ENCODE measurements around the gene PKIB.

PKIB gene

DNA sequence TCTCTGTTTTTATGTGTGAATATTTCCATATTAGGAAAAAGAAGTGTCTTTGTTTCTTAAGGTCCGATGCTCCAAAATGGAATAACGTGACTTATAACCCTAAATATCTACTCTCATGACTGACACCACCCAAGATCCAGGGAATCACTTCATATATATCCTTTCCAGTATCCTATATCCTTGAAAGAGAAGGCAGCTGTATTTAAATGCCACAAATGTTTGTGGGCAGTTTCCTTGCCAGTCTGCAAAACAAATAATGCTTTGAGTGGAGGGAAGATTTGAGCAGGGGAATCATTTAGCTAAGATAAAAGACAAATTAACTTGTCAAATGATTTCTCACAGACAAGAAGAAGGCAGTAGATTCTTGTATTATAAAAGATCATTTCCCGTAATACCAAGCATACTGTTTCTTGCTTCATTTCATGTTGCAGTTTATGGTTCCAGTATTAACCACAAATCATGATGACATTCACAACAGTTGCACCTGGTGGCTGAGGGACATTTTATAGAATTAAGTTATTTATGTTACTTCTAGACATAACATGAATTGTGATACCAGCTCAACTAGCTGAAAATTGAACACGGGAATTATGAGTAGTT lies 139.3 kb downstream of the PKIB start:
- DNase-seq: no peak

DNA sequence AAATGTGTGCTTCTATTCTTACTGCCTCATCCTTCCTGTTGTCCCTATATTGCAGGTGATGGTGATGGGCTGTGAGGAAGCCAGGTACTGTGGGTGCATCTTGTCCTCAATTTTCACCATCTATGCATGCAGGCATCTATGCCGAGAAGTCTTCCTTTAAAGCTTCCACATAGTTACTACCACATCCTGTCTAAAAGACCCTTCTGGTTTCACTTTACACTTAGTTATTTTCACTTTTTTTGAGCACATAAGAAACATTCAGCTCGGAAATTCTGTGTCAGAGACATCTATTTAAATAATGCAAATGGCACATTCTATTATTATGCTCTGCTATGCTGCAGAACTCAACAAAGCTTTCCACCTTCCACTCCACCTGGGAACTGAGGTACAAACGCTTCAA lies 141.1 kb downstream of the PKIB start:
- DNase-seq: no peak

DNA sequence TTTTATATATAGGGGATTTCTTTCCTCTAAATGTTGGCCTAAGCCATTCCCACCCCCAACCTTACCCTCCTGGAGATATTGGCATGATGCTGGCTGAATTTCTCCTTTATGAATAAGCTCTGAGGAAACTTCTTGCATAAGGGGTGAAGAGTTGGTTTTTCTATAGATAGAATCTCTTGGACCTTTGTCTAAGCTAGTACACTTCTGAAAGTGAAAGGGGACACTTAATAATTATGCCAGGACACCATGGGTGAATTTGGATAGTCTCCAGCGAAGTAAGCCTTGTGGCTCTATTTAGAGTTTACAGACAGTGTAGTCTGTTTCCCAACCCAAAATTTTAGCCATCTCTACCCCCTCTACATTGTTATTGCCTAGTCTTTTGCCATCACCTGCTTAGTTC lies 142.3 kb downstream of the PKIB start:
- peak; percentile 25 to 52 for DNase-seq

DNA sequence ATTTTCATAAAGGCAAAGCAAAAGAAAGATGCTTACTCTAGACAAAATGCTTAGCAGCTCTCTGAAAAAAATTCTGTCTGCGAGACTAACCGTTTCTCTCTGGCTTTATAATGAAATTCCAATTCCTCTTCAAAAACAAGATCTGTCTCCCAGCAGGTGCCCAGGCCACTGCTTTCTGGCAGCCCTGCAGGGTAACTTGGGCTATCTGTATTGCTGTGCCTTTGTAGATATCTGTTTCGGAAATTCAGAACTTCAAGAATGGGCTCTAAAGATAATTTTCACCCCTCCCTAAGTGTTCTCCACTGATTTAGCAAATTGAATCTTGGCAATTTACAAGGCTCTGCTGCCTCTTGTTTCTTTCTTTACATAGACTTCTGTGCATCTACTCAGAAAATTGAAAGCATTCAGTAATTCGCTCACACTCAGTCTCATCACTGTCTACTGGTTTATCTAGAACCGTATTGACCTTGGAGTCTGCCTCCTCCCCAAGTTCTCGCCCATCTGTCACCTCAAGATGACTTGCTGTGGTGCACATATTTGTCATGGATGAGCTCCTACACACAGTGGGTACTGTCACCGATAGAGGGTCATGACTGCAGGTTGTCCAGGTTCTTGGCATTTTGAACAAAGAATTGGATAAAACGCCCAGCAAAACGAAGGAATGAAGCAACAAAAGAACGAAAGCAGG lies 142.9 kb downstream of the PKIB start:
- no peak for DNase-seq

DNA sequence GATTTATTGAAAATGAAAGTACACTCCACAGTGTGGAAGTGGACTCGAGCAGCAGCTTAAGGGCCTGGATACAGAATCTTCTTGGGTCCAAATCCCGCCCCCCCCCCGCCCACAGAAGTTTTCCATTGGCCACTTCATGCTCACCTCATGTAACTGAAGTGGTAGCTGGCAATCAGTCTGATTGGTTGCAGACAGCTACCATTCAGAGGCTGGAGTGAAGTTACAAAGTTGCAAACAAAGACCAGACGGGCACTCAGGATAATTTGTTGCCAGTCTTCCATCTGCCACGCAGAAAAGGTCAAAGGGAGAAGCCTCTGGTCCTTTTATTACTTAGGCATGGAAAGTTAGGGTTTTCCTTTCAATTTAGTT lies 143.5 kb downstream of the PKIB start:
- no peak for DNase-seq

DNA sequence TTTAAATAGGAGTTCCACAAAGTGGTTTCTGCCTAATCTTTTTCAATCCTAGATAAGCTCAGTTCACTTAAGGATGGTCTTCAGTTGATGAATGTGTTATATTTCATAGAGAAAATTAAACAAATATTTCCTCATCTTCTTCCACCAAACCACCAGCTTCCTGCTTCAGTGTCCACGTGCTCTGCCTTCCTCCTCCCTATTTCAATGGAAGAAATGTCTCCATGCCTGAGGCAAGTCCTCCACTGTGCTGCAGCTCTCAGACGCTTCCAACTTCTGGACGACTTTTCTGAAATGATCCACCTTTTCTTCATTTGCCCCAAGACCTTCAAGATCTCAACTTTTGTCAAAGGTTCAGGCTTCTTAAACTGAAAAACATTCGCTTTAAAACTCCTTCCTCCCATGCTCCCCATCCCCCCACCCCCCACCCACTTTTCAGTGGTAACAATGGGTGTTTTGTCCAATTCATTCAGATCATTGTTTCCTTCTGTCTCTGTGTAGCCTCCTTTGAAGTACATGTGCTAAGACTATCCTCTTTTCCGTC lies 144.1 kb downstream of the PKIB start:
- peak in 1 of 2 donors; percentile 32 for DNase-seq

DNA sequence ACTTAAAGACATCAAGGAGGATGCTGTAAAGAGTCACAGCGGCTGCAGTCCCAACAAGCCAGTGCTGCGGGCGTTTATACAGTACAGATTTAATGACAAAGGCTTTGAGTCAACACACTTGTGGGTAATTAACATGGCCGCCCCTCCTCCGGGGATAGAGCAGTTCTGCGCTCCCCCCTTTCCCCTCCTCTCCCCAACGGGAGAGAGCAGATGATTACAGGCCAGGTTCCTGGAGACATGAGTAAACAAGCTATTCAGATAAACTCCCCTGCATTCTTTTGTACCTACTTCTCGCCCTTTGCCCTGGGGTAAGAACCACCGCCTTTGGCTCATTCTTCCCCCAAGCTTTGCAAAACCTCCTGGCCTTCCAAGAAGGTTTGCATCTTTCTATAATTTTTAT lies 145.7 kb downstream of the PKIB start:
- DNase-seq: no peak

DNA sequence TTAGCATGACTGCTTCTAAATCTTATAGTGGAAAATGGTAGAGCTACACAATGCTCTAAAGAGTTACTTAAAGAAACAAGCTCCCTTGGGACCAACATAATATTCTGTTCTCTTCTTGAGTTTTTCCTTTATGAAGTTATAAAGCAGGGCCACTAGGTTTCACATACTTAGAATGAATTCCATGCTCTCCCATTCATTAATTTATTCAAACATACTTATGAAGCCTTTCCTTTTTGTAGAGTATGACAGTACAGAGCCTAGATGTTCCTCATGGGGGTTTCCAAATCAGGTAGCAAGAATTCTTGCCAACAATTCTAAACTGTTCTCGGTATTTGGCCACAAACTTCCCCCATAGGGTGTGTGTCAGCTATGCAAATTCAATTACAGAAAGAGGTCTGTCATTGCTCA lies 148.7 kb downstream of the PKIB start:
- DNase-seq: peak; percentile 90 to 91

DNA sequence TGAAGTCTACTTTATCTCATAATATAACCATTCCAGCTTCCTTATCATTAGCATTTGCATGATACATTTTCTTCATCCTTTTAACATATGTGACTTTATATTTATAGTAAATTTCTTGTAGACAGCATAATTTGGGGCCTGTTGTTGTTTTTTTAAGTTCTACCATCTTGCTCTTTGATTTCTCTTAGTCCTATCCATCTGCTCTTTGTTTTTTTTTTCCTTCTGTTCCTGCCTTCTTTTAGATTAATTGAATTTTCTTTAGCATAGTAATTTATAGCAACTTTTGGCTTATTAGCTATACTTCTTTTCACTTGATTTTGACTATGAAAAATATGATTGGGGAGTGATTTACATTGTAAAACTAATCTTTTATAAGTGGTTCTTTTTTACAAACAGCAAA lies 150.1 kb downstream of the PKIB start:
- no peak for DNase-seq

DNA sequence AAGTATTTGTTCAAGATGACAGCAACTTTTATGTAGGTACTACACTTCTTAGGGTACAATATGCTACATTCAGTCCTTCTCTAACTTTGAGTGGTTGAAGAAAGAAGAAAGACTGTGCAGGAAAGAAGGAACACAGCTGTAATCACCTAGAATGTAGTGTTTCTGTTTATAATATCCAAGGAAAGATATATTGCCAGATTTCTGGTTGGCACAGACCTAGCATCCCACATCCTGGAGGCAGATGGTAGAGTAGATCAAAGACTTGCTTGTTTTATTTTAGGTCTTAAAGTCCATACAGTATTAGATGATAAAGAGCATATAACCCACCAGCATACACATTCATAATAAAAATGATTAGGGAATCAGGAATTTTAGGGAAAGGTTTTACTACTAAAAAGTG lies 156.1 kb downstream of the PKIB start:
- no peak for DNase-seq

DNA sequence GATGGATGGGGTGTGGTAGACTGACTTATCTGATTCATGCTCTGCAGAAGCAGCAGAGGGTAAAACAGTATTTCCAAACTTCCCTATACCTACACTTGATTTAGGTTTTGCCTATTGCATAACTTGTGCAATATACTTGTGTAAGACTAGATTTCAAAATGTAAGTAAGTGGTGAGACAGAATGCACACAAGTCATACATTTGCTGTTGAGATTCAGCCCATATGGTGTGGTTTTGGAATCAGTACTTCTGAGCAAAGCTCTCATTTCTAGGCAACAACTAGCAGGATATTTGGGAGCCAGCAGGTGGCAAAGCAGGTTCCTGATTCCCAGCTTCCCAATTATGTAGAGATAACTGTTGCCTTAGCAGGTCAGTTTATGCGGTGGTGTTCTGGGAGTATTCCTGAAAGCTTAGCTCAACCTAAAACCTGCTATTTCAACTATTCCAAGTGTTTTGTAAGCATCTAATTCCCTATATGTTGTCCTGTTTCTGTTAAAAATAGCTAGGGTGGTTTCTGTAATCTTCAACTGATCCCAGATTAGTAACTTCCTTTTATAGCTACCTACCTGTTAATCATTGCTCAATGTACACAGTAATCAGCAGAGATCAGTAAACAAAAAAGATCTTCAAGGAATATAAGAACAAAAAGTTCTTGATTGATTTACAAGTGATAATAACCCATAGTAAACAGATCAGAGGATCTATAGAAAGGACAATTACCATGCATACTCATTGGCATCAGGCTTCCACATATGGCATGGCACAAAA lies 160.8 kb downstream of the PKIB start:
- peak; percentile 94 to 97 for DNase-seq

DNA sequence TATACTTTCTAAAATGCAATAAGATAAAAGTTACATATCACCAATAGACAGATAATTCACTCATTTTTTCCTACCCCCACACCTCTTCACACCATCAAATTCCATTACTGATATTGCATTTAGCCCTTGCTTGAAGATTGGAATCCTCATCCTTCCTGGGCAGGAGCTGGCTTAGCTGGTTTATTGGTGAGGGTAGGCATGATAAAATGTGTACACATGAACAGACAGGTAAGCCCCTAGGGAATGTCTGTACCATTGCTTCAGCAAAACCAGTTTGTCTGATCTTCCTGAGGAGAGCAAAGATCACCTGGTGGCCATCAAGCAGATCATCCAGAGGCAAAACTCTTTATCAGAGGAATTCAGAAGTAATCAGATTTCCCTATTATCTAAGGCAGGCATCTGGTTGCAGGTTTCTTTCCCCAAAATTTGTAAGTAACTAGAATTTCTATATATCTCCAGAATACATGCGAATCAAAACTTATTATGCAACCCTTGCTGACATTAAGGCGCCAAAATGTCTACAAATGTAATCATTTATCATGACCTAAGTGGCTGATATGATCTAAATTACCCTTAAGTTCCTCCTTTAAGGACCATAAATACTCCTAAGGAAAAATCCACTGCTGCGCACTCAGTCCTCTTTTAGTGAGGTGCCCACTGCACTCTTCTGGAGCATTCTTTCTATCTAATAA lies 162.7 kb downstream of the PKIB start:
- no peak for DNase-seq
